Glutamatergic neuron (in vitro differentiated cells): ENCODE data around the gene RBMXL3. TPM values are rescaled to one million over a fixed set of nuclear protein-coding genes. Genes with fewer than 3 reads are reported as not detected.
"Not testable (repeated sequence)": the region's sequence is repeated elsewhere in the genome, so short reads cannot be mapped to it uniquely, and the experiment has no call there.

Experiments used
- DNase-seq: peaks from one replicate; pipeline ENCODE4 v3.0.0; 2022
- H3K27ac Mint-ChIP-seq: one replicate; pipeline ENCODE4 v1.8.0; 2020; ENCODE audit warnings: mild to moderate bottlenecking, mixed read lengths, inconsistent platforms; ENCODE audit not compliant: unreplicated experiment
- H3K27me3 Mint-ChIP-seq: one replicate; pipeline ENCODE4 v1.8.0; 2020; ENCODE audit warnings: mild to moderate bottlenecking, moderate library complexity, mixed read lengths, inconsistent platforms; ENCODE audit not compliant: unreplicated experiment
- H3K36me3 Mint-ChIP-seq: one replicate; pipeline ENCODE4 v1.8.0; 2020; ENCODE audit warnings: mild to moderate bottlenecking, mixed read lengths, inconsistent platforms; ENCODE audit not compliant: unreplicated experiment
- H3K4me1 Mint-ChIP-seq: one replicate; pipeline ENCODE4 v1.8.0; 2020; ENCODE audit warnings: mild to moderate bottlenecking, low read depth, mixed read lengths, inconsistent platforms; ENCODE audit not compliant: unreplicated experiment
- H3K4me3 Mint-ChIP-seq: one replicate; pipeline ENCODE4 v1.8.0; 2020; ENCODE audit warnings: mild to moderate bottlenecking, mixed read lengths, inconsistent platforms; ENCODE audit not compliant: unreplicated experiment
- H3K9me3 Mint-ChIP-seq: one replicate; pipeline ENCODE4 v1.8.0; 2020; ENCODE audit warnings: mild to moderate bottlenecking, moderate library complexity, mixed read lengths, inconsistent platforms; ENCODE audit not compliant: unreplicated experiment
- total RNA-seq: library from RNA; stranded (reverse); fragmentation: NEBNext Ultra II Directional; extraction: Animal tissue kit (Norgen Biotek cat#: 25700); gene quantifications from one replicate; pipeline ENCODE4 v1.2.1, GENCODE V29; 2021; ENCODE audit not compliant: unreplicated experiment
- TF ChIP-seq, protein P1 (sequence below): fragments of 200-600 bp; sonication (generic); IDR thresholded peaks from one replicate; pipeline ENCODE4 v1.5.0; 2021; ENCODE audit not compliant: partially characterized antibody, unreplicated experiment

Gene RBMXL3
- total RNA-seq, 1 donor from 2014 or later: not detected

DNA sequence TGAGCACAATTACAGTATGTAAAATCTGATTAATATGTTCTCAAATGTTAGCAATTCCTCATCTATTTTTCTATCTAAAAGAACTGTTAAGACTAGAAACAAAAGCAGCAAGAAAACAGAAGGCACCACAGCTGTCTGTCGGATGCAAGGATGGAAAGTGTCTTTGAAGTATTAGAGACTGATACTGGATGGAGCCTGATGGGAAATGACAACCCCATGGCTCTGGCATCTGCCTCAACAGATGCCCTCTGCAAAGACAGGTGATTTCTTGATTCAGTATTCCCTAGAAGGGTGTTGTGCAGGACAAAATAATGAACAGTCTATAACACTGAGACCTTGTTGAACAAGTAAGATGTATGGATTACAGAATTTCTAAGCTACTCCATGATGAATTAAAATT, 24.9 kb downstream of the RBMXL3 start:
- Mint-ChIP-seq H3K27ac (peak overlapping the region; percentile 99), H3K4me1 (peaks cover 24% of the 10 kb centered on the region), H3K27me3 (peaks cover 5% of the 10 kb centered on the region), H3K9me3 (peaks cover 8% of the 10 kb centered on the region), H3K36me3 (no peaks in the 10 kb centered on the region), H3K4me3 (peak overlapping the region; percentile 83)
- peak; percentile 29 for DNase-seq
- TF ChIP-seq, protein P1, sequence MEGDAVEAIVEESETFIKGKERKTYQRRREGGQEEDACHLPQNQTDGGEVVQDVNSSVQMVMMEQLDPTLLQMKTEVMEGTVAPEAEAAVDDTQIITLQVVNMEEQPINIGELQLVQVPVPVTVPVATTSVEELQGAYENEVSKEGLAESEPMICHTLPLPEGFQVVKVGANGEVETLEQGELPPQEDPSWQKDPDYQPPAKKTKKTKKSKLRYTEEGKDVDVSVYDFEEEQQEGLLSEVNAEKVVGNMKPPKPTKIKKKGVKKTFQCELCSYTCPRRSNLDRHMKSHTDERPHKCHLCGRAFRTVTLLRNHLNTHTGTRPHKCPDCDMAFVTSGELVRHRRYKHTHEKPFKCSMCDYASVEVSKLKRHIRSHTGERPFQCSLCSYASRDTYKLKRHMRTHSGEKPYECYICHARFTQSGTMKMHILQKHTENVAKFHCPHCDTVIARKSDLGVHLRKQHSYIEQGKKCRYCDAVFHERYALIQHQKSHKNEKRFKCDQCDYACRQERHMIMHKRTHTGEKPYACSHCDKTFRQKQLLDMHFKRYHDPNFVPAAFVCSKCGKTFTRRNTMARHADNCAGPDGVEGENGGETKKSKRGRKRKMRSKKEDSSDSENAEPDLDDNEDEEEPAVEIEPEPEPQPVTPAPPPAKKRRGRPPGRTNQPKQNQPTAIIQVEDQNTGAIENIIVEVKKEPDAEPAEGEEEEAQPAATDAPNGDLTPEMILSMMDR: no peak

DNA sequence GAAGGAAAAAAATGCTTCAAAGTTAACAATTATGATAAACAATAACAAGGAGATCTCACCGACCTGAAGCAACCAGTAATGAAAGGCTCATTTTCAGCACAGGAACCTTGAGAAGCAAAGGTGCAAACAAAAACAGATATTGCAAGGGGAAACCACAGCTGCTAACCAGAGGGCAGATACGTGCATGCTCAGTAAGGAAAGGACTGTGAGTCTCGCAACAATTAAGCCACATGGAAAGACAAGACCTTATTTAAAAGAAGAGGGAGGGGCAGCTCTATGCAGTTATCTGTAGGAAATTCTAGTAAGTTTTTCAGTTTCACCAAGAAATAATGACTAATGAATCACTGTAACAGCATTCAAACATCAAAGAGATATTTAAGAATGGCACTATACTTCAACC, 25.4 kb downstream of the RBMXL3 start:
- peaks cover 5% of the 10 kb centered on the region for H3K27me3 Mint-ChIP-seq
- TF ChIP-seq, protein P1: no peak
- peak overlapping the region; percentile 99 for H3K27ac Mint-ChIP-seq
- DNase-seq: no peak
- H3K4me1 Mint-ChIP-seq: peaks cover 26% of the 10 kb centered on the region
- peaks cover 8% of the 10 kb centered on the region for H3K9me3 Mint-ChIP-seq
- no peaks in the 10 kb centered on the region for H3K36me3 Mint-ChIP-seq
- H3K4me3 Mint-ChIP-seq: peak overlapping the region; percentile 83

DNA sequence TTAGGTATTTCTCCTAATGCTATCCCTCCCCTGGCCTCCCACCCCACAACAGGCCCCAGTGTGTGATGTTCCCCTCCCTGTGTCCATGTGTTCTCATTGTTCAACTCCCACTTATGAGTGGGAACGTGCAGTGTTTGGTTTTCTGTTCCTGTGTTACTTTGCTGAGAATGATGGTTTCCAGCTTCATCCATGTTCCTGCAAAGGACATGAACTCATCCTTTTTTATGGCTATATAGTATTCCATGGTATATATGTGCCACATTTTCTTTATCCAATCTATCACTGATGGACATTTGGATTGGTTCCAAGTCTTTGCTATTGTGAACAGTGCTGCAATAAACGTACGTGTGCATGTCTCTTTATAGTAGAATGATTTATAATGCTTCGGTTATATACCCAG, 28.1 kb downstream of the RBMXL3 start:
- not testable (repeated sequence) for DNase-seq, H3K27ac Mint-ChIP-seq, H3K9me3 Mint-ChIP-seq, H3K4me3 Mint-ChIP-seq, H3K27me3 Mint-ChIP-seq, H3K36me3 Mint-ChIP-seq
- H3K4me1 Mint-ChIP-seq: peaks cover 38% of the 10 kb centered on the region

DNA sequence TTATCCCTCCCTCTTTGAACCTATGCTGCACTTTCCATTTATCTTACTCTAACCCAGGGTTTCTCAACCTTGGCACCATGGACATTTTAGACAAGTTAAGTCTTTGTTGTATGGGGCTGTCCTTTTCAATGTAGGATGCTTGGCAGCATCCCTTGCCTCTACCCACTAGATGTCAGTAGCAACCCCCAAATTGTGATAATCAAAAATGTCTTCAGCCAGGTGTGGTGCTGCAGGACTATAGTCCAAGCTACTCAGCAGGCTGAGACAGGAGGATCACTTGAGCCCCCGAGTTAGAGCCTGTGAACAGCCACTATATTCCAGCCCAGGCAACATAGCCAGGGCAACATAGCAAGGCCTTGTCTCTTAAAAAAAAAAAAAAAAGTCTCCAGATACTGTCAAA, 37.7 kb downstream of the RBMXL3 start:
- H3K4me1 Mint-ChIP-seq: peaks cover 37% of the 10 kb centered on the region
- no peak overlapping the region for H3K27ac Mint-ChIP-seq
- no peaks in the 10 kb centered on the region for H3K36me3 Mint-ChIP-seq
- no peak for DNase-seq
- no peak overlapping the region for H3K4me3 Mint-ChIP-seq
- TF ChIP-seq, protein P1: no peak
- no peaks in the 10 kb centered on the region for H3K27me3 Mint-ChIP-seq
- no peaks in the 10 kb centered on the region for H3K9me3 Mint-ChIP-seq

DNA sequence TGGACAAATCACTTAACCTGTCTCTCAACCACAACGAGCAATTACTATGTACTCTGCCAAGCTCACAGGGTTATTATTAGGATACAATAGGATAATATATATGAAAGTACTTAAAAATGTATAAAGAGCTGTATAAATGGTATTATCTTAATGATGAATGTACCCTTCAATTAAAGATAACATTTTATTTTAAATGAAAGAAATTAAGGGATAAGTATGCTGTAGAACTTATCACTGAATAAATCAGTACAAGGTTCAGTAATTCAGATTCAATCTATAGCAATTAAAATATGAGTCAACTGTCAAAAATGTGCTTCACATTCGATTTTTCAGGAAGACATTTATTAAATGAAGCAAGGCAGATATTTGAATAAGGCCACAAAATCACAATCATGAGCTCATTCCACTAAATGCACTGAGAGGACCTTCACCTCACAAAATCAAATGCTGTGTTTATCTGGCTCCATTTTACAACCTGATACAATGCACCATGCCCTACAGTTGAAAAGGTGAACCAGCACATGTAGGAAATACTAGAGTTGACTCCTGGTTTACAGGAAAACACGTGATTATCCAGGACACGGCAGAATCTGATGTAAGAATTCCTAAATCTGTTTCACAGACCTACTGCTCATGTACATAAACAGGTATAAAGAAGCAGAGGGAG, 40.3 kb downstream of the RBMXL3 start:
- Mint-ChIP-seq H3K9me3 (no peaks in the 10 kb centered on the region), H3K4me1 (peaks cover 30% of the 10 kb centered on the region), H3K27me3 (no peaks in the 10 kb centered on the region), H3K36me3 (no peaks in the 10 kb centered on the region), H3K27ac (no peak overlapping the region), H3K4me3 (peak overlapping the region; percentile 80)
- no peak for DNase-seq
- TF ChIP-seq, protein P1: no peak
